T-helper 1 cell treated with Interleukin-12 subunit alpha and Interleukin-12 subunit beta and Interleukin-4 antibody, amounts not matched to agents 30 μg/mL and 1 μg/mL, for 36 hours (primary cell): Measurements from ENCODE around the gene ANKRD1.

Experiments used
- H3K27ac Mint-ChIP-seq: one replicate; pipeline ENCODE4 v1.8.0; 2021; ENCODE audit warnings: mild to moderate bottlenecking, mixed read lengths
- H3K27me3 Mint-ChIP-seq: one replicate; pipeline ENCODE4 v1.8.0; 2021; ENCODE audit warnings: low read depth, mixed read lengths
- H3K36me3 Mint-ChIP-seq: one replicate; pipeline ENCODE4 v1.8.0; 2021; ENCODE audit warnings: low read depth, mixed read lengths
- H3K4me1 Mint-ChIP-seq: one replicate; pipeline ENCODE4 v1.8.0; 2021; ENCODE audit warnings: low read depth, mixed read lengths
- H3K4me3 Mint-ChIP-seq: one replicate; pipeline ENCODE4 v1.8.0; 2021; ENCODE audit warnings: mild to moderate bottlenecking, moderate library complexity, mixed read lengths
- H3K9me3 Mint-ChIP-seq: one replicate; pipeline ENCODE4 v1.8.0; 2021; ENCODE audit warnings: mixed read lengths

Gene ANKRD1

DNA sequence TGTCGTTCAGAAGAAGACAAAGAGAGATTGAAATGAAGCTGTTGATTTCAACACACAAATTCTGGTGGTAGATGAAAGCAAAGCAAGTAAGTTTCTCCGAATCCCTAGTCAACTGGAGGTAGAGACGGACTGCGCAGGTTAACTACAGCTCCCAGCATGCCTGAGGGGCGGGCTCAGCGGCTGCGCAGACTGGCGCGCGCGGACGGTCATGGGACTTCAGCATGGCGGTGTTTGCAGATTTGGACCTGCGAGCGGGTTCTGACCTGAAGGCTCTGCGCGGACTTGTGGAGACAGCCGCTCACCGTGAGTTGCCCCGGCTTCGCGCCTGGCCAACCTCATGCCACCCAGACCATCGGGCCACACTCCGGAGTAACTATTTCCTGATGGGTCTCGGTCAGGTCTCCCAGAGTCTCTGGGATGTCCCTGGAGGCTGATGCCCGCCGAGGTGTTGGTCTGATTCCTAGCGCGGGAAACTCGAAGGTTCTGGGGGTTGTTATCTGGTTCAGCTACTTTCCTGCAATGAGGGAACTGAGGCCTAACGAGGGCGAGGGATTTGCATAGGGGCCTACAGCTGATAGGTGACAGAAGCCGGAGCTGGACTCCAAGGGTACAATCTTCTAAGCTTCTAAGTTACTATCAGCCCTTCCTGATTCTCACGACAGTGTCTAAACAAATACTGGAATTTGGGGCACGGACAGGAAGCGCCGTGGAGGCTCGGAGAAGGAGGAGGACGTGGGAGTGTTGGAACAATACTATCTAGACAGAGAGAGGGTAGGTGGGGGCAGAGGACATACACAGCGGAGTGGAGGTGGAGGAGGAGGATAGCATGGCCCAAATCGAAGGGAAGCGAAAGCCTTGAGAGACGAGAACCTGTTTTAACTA, 48.9 kb downstream of the ANKRD1 start, which contains the start of gene RPP30:
TSS of gene RPP30 (plus strand) at position 209 of the 882 bp plus-strand sequence. CDS start at position 222, 13 bp downstream.
- H3K27me3 Mint-ChIP-seq = peaks cover 28% of the 10 kb centered on the region
- H3K36me3 Mint-ChIP-seq = peaks cover 9% of the 10 kb centered on the region
- H3K4me3 Mint-ChIP-seq = peak within 1 kb of the TSS; percentile 99
- H3K9me3 Mint-ChIP-seq = peaks cover 3% of the 10 kb centered on the region
- peaks cover 28% of the 10 kb centered on the region for H3K4me1 Mint-ChIP-seq
- peak within 1 kb of the TSS; percentile 83 for H3K27ac Mint-ChIP-seq

DNA sequence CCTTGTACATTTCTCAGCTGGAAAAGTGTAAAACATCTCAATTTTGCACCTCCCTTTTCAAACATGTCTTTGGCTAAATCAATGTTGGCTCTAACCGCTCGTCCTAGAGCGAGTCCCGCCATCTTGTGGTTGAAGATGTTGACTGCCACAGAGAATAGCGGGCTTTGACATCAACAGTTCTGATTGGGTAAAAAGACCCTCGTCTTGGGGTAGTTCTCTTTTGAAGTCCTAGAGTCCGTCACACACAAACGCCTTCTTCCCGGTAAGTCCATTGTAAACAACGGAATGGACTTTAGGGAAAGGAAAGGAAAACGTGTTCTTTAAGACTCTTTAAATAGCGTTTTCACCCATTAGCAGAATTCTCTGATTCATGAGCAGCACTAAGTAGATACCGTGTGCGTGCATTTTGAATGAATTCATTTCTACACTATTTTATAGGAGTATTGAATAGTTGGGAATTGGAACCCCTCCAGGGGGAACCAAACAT, 49.6 kb downstream of the ANKRD1 start:
- Mint-ChIP-seq H3K4me1 (peaks cover 28% of the 10 kb centered on the region), H3K4me3 (peak overlapping the region; percentile 99), H3K27me3 (peaks cover 35% of the 10 kb centered on the region)

DNA sequence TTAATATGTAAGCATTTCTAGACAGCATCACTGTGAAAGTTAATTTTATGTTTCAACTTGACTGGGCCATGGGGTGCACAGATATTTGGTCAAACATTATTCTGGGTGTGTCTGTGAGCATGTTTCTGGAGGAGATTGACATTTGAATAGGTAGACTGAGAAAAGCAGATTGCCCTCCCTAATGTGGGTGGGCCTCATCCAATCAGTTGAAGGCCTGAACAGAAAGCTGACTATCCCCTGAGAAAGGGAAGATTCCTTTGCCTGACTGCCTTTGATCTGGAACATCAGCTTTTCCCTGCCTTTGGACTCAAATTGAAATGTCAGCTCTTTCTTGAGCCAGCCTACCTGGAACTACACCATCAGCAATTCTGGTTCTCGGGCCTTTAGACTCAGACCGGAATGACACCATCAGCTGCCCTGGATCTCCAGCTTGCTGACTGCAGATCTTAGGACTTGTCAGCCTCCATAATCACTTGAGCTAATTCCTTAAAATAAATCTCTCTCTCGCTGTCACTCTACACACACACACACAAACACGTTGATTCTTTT, 54.8 kb downstream of the ANKRD1 start:
- H3K4me3 Mint-ChIP-seq = no peak overlapping the region
- H3K4me1 Mint-ChIP-seq = peaks cover 3% of the 10 kb centered on the region
- H3K27ac Mint-ChIP-seq = no peak overlapping the region
- H3K9me3 Mint-ChIP-seq = peaks cover 3% of the 10 kb centered on the region
- H3K27me3 Mint-ChIP-seq = peaks cover 74% of the 10 kb centered on the region
- no peaks in the 10 kb centered on the region for H3K36me3 Mint-ChIP-seq

More for the DNA sequence above, 49.6 kb downstream of the ANKRD1 start:
- peak overlapping the region; percentile 83 for H3K27ac Mint-ChIP-seq
- H3K9me3 Mint-ChIP-seq = peaks cover 3% of the 10 kb centered on the region
- peaks cover 6% of the 10 kb centered on the region for H3K36me3 Mint-ChIP-seq

DNA sequence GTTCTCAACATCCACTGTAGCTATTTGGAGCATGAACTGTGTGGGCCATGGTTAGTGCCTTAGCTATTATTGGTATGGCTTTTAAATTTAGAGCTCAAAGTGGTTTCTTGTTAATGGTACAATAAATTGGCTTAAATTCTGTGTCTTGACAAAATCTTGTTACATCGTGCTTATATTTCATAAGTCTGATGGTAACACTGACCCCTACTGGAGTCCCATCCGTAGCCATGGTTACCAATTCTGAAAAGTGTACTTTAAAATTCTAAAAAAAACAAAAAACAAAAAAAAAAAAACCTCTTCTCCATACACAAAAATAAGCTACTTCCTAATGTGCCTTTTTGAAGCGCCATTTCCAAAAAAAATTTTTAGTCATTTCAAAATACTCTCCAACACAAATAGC, 55.5 kb downstream of the ANKRD1 start:
- peaks cover 3% of the 10 kb centered on the region for H3K9me3 Mint-ChIP-seq
- H3K27me3 Mint-ChIP-seq = peaks cover 77% of the 10 kb centered on the region
- H3K36me3 Mint-ChIP-seq = no peaks in the 10 kb centered on the region
- no peaks in the 10 kb centered on the region for H3K4me1 Mint-ChIP-seq
- H3K4me3 Mint-ChIP-seq = no peak overlapping the region
- no peak overlapping the region for H3K27ac Mint-ChIP-seq

DNA sequence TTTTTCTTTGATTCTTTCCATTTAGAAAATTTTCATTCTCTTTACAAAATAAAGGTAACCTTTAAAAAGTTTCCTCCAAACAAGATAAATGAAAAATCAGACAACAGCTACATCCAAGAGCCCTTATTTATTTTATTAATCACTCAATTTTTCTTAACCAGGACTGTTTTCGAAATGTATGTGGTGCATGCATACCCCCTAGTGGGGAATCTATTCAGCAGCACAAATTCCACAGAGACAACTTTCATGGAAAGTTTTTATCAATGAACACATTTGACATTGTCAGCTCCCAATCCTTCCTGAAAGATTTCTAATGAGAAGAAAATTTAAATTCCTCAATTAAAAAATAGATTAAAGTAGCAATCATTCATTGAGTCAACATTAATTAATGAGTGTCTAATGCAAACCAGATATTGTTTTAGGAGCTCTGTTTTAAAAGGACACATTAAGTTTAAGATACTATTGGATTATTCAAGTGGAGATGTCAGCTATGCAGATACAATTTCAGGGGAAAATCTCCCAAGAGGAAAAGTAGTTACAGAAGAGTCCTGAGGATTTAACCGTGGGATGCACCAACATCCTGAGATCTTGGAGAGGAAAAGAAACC, 57.9 kb downstream of the ANKRD1 start:
- H3K27ac Mint-ChIP-seq = no peak overlapping the region

More for the DNA sequence above, 57.9 kb downstream of the ANKRD1 start:
- no peak overlapping the region for H3K4me3 Mint-ChIP-seq
- H3K9me3 Mint-ChIP-seq = no peaks in the 10 kb centered on the region
- H3K4me1 Mint-ChIP-seq = peaks cover 3% of the 10 kb centered on the region
- peaks cover 83% of the 10 kb centered on the region for H3K27me3 Mint-ChIP-seq
- H3K36me3 Mint-ChIP-seq = no peaks in the 10 kb centered on the region
